Activated naive CD4-positive, alpha-beta T cell treated with anti-CD3 and anti-CD28 coated beads, Interleukin-2, amount 50 U/mL, for 24 hours (primary cell): ENCODE data around the gene STK32C.

ENCODE experiments used
- H3K27ac Mint-ChIP-seq: one replicate; pipeline ENCODE4 v1.8.0; 2021; ENCODE audit warnings: mild to moderate bottlenecking, mixed read lengths
- H3K27me3 Mint-ChIP-seq: one replicate; pipeline ENCODE4 v1.8.0; 2021; ENCODE audit warnings: mixed read lengths
- H3K36me3 Mint-ChIP-seq: one replicate; pipeline ENCODE4 v1.8.0; 2021; ENCODE audit warnings: mixed read lengths
- H3K4me1 Mint-ChIP-seq: one replicate; pipeline ENCODE4 v1.8.0; 2021; ENCODE audit warnings: mixed read lengths
- H3K4me3 Mint-ChIP-seq: one replicate; pipeline ENCODE4 v1.8.0; 2021; ENCODE audit warnings: mild to moderate bottlenecking, mixed read lengths
- H3K9me3 Mint-ChIP-seq: one replicate; pipeline ENCODE4 v1.8.0; 2021; ENCODE audit warnings: mixed read lengths

The STK32C gene

DNA sequence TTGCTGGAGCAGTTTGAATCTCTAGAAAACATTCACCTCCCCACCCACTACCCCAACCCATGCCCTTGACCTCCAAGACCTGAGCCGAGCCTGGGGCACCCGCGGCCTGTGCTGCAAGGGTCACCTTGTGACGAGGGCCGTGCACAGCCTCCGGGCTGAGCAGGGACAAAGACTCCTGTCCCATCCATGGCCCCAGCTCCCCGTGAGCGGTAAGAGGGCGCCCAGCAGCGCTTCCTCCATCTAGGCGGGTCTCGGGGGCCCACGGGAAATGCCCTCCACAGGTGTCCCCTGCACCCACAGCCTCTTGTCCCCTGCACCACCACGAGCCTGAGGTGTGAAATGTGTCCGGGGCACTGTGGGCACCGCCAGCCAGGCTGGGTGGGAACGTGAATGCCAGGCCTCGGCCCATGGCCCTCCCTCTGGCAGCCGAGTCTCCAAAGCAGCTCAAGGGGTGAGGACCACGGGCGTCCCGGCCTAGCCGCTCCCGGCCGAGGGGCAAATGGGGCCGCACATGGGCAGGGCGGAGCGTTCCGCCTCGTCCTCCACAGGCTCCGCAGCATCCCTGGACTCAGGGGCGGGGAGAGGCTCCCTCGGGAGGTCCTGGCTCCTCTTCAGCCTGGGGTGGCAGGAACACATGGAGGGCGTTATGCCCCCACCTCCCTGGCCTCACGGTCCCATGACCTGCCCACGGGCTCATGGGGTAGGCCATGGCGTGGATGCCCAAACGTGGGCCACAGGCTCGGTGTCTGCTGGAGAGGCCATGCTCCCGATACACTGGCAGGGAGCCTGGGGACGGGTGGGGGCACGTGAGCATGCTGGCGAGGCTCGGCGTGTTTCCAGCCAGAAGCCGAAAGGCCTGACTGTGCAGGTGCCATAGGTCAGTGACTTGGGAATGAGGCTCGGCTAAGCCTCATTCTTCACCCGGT is 100.0 kb downstream of the STK32C start:
- peaks cover 6% of the 10 kb centered on the region for H3K36me3 Mint-ChIP-seq
- no peak overlapping the region for H3K4me3 Mint-ChIP-seq
- no peaks in the 10 kb centered on the region for H3K4me1 Mint-ChIP-seq
- no peak overlapping the region for H3K27ac Mint-ChIP-seq
- no peaks in the 10 kb centered on the region for H3K9me3 Mint-ChIP-seq
- H3K27me3 Mint-ChIP-seq, result no peaks in the 10 kb centered on the region

DNA sequence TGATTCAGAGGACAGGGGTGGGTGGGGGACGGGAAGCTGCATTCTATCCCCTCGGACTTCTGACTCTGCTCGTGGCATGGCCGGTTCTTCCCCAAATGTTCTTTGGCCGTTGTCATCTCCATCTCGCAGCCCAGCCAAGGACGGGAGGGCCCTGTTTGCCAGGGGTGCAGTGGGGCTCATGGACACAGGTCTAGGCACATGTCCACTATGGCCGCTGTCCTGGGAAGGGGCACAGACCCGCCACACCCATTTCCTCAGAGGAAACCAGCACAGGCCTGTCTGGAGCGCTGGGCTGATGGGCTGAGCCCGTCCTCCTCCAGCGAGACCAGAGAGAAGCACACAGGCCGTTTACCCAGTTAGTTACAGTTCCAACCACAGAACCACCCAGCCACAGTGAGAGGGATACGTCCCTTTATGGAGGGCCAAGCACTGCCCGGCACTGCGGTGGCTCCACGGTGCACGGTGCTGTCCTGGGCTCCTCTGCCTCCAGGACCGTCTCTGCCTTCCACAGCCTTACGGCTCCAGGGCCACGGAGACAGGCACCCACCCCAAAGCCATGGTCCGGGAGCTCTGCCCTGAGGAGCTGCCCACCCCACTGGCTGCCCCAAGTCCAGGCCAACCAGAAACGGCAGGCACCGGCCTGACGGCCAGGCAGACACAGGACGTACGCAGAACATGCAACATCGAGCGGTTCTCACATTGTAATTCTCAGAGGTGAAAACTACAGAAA is 100.8 kb downstream of the STK32C start:
- H3K27ac Mint-ChIP-seq, result no peak overlapping the region
- no peaks in the 10 kb centered on the region for H3K27me3 Mint-ChIP-seq
- H3K36me3 Mint-ChIP-seq, result peaks cover under 1% of the 10 kb centered on the region
- no peak overlapping the region for H3K4me3 Mint-ChIP-seq
- no peaks in the 10 kb centered on the region for H3K4me1 Mint-ChIP-seq
- no peaks in the 10 kb centered on the region for H3K9me3 Mint-ChIP-seq

DNA sequence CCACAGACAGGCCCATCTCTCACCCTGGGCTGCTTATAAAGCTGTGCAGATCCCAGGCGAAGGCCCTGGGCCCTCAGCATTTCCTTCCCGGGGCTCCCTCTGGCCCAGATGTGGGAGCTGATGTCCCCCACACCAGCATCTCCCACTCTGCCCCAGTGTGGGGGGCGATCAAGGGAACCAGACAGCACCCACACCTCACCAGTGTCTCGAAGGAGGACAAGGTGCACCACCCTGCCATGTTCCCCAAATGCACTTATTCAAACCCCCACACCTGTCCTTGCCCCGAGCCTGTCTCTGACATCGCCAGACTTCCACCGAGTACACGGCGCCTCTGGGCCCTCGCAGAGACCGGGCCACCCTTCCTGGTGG is 101.4 kb downstream of the STK32C start:
- no peak overlapping the region for H3K4me3 Mint-ChIP-seq
- H3K4me1 Mint-ChIP-seq, result no peaks in the 10 kb centered on the region
- no peaks in the 10 kb centered on the region for H3K27me3 Mint-ChIP-seq
- no peaks in the 10 kb centered on the region for H3K9me3 Mint-ChIP-seq
- no peak overlapping the region for H3K27ac Mint-ChIP-seq
- H3K36me3 Mint-ChIP-seq, result no peaks in the 10 kb centered on the region

DNA sequence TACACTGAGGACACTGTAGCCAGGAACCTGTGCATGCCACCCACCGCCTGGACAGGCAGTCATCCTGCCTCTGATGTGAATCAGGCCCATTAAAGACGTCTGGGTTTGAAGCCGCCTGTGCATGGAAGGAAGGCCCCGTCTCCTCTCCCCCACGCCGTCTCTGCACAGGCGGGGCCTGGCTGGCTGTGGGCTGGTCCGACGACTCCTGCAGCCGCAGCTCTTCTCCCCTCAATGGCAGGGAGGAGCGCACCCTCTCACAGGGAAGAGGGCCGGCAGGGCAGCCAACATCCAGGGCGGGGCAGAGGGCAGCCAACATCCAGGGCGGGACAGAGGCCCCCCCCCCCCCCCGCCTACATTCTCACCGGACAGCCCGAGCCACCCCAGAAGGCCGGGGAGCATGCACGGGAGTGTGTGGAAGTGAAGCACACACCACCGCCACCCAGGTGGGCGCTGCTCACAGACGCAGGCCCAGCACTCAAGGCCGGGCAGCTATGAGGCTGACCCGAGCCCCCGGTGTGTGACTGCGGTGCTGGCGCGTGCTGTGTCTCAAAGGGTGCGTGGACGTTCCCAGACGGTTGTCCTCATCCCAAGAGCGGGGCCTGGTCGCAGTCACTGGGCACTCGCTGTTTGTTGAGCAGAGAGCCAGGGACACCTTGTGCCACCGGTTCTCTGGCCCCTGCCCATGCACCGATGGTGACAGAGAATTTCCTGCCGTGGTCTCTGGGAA is 101.9 kb downstream of the STK32C start:
- H3K4me3 Mint-ChIP-seq, result no peak overlapping the region
- H3K27me3 Mint-ChIP-seq, result no peaks in the 10 kb centered on the region
- H3K9me3 Mint-ChIP-seq, result no peaks in the 10 kb centered on the region
- no peaks in the 10 kb centered on the region for H3K36me3 Mint-ChIP-seq
- no peak overlapping the region for H3K27ac Mint-ChIP-seq
- no peaks in the 10 kb centered on the region for H3K4me1 Mint-ChIP-seq

DNA sequence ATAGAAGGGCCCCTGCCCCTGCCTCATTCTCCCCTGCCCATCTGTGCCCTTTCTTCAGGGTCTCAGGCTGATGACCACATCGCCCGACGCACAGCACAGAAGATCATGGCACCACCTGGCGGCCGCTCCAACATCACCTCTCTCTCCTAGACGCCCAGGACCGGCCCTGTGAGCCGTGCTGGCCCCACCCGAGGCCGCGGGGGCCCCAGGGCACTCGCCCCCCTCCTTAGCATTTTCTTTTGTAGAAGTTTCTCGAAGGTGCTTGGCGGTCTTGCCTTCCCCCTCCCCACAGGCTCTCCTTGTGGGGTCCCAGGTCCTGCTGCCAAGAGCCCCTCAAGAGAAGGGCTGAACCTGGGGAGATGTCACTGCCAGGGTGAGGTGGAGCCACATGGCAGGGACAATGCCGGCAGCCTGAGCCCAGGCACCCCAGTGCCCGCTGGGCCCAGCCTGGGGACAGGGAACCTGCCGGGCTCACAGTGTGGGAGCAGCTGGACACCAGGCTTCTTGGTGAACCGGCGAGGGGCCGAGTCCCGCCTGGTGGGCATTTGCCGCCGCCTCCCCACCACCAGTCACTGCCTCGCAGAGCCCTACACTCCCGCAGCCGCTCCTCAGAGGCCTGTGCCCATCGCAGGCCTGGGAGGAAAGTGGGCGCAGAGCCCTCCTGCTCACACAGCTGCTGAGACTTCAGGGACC is 102.8 kb downstream of the STK32C start:
- H3K4me1 Mint-ChIP-seq, result no peaks in the 10 kb centered on the region
- H3K4me3 Mint-ChIP-seq, result no peak overlapping the region
- H3K27ac Mint-ChIP-seq, result no peak overlapping the region
- no peaks in the 10 kb centered on the region for H3K27me3 Mint-ChIP-seq
- H3K9me3 Mint-ChIP-seq, result no peaks in the 10 kb centered on the region
- H3K36me3 Mint-ChIP-seq, result no peaks in the 10 kb centered on the region

DNA sequence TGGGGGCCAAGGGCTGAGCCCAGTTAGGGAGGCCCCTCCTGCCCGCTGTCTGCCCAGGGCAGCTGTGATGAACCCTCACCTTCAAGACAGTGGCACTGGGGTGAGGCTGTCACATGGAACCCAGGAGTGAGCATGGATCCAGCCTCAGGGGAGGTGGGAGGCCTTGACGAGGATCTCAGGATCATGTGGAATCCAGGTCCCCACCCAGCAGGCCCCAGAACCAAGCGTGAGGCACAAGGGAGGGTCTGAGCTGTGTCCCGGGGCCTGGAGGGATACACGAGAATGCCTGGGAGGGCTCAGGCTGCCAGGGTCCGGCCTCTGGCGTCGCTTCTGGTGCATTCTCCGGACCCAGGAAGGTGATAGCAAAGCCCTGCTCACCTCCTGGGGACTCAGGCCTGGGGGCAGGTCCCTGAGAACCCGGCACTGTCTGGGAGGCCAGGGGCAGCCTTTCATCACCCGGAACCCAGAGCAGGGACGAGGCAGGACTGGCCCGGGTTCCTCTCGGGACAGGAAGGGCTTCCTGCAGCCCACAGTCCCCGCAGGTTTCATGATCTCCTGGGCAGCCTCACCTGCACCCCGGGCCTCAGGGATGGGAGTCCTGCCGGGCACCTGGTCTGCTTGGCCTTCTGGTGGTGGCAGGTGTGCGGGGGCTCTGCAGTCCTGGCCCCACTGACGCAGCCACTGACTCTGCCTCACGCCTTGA is 103.5 kb downstream of the STK32C start:
- H3K9me3 Mint-ChIP-seq, result no peaks in the 10 kb centered on the region

DNA sequence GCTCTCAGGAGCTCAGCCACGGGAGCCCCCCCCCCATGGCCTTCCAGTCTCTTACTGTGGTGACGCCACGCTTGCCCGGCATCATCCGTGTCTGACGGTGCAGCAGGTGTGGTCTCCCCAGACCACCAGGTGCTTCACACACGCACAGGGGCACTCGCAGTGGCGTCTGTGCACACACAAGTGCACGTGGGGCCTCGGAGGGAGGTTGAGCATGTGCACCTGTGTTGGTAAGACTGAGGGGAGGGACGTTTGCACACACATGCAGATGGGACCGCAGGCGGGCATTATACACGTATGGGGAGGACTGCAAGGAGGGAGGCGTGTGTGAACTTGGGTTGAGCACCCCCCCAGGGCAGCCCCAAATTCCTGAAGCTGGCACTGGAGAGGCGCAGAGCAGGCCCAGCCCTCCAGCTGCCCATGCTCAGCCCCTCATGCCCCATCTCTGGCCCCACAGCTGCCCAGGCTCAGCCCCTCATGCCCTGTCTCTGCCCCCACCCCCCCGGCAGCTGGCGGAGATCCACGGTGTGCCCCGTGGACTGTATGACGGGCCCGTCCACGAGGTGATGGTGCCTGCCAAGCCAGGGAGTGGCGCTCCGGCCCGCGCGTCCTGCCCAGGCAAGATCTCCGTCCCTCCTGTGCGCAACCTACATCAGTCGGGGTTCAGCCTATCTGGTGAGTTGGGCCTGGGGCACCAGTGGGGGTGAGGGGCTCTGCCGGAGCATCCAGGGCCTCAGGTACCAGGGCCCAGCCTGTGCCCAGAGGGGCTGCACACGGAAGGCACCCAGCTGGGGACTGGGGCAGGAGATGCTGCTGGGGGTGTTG is 104.3 kb downstream of the STK32C start:
- H3K27ac Mint-ChIP-seq, result no peak overlapping the region
- H3K36me3 Mint-ChIP-seq, result no peaks in the 10 kb centered on the region
- no peak overlapping the region for H3K4me3 Mint-ChIP-seq
- H3K27me3 Mint-ChIP-seq, result no peaks in the 10 kb centered on the region
- no peaks in the 10 kb centered on the region for H3K9me3 Mint-ChIP-seq
- H3K4me1 Mint-ChIP-seq, result no peaks in the 10 kb centered on the region

More for the DNA sequence above, 103.5 kb downstream of the STK32C start:
- Mint-ChIP-seq H3K36me3 (no peaks in the 10 kb centered on the region), H3K27me3 (no peaks in the 10 kb centered on the region), H3K27ac (no peak overlapping the region), H3K4me1 (no peaks in the 10 kb centered on the region), H3K4me3 (no peak overlapping the region)

DNA sequence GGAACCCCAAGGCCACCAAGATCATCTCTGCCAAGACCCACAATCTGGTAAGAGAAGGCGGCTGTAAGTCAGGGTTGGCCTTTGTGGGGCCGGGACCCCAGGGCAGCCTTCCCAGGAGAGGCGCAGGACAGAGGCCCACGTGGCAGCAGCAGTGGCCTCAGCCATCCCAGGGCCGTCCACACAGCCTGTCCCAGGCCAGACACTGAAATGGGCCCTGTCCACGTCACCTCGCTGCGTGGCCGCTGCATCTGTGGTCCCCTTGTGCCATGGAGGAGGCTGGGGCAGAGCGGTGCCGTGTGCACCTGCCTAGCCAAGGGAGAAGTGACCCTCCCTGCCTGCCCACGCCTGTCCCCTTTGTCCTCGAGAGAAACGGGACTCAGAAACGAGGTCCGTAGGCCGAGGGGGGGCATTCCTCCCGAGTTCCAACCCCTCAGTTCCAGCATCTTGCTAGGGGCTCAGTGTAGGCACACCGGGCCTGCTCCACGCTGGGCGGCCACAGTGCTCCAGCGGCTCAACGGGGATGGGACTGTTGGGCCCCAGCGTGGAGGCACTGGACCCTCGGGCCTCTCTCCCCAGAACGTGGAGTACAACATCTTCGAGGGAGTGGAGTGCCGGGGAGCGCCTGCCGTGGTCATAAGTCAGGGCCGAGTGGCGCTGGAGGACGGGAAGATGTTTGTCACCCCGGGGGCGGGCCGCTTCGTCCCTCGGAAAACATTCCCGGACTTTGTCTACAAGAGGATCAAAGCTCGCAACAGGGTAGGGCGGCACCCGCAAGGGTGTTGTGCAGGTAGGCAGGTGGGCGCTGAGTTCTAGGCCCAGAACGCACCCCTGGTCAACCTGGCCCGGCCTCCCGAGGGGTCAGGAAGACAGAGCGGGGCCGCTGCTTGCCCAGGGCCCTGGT is 105.4 kb downstream of the STK32C start:
- no peak overlapping the region for H3K27ac Mint-ChIP-seq
- no peaks in the 10 kb centered on the region for H3K9me3 Mint-ChIP-seq
- H3K4me1 Mint-ChIP-seq, result no peaks in the 10 kb centered on the region
- no peaks in the 10 kb centered on the region for H3K36me3 Mint-ChIP-seq
- H3K4me3 Mint-ChIP-seq, result no peak overlapping the region
- H3K27me3 Mint-ChIP-seq, result no peaks in the 10 kb centered on the region

DNA sequence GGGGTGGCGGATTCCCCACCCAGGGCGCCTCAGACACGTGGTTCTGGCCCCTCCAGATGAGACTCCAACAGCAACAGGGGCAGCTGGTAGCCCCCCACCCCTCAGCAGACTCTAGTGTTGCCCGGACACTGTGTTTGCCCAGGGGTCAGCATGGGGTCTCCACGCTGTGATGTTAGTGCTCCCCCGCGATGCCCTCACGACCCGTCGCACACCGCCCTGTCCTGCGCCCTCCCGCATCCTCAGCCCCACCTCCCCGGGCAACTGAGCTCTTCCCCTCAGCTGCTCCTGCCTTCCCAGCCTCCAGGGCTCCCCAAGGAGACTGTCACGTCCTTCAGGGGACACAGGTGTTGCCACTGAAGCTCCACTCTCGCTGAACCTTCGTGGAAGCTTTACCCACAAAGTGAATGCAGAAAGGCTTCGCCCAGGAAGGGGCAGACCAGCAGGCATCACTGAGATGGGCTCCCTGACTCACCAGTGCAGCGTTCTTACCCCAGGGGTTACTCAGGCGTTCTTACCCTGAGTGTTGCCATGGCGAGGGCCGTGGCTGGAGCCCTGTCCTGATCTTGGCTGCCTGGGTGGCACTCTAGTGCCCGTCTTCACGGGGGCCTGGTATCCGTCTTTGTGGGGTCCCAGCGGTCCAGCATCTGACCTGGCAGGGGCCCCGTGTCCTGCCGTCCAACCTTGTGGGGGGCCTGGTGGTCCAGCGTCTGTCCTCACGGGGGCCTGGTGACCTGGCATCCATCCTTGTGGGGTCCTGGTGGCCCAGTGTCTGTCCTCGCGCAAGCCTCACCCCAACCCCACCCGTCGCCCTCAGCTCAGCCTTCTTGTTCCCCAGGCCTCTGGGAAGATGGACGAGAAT is 106.4 kb downstream of the STK32C start:
- no peak overlapping the region for H3K4me3 Mint-ChIP-seq
- H3K27me3 Mint-ChIP-seq, result no peaks in the 10 kb centered on the region
- no peaks in the 10 kb centered on the region for H3K9me3 Mint-ChIP-seq
- no peaks in the 10 kb centered on the region for H3K4me1 Mint-ChIP-seq
- H3K27ac Mint-ChIP-seq, result no peak overlapping the region
- no peaks in the 10 kb centered on the region for H3K36me3 Mint-ChIP-seq

DNA sequence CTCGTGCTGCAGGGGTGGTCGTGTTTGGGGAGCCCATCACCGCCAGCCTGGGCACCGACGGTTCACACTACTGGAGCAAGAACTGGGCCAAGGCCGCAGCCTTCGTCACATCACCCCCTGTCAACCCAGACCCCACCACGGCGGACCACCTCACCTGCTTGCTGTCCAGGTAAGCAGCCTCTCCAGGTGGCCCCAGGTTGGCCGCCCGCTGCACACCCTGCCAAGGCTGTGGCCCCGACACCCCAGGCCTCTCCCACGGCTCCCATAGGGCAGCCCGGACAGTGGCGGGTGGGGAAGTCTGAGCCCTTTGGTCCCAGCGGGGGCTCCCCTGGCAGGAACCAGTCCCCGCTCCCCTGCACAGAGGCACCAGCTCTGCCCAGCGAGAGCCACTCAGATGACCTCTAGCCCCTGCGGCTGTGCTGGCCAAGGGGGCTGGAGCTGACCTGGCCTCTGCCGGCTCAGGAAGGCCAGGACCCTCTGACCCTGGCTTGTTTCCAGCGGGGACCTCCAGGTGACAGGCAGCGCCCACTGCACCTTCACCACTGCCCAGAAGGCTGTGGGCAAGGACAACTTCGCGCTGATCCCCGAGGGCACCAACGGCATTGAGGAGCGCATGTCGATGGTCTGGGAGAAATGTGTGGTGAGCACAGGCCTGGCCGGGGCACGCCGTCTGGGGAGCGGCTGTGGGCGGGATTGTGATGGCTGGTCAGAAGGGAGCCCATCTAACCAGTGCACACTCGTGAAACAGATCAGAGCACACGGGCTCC is 107.2 kb downstream of the STK32C start:
- Mint-ChIP-seq H3K36me3 (no peaks in the 10 kb centered on the region), H3K27ac (no peak overlapping the region), H3K4me1 (no peaks in the 10 kb centered on the region), H3K27me3 (no peaks in the 10 kb centered on the region), H3K9me3 (no peaks in the 10 kb centered on the region), H3K4me3 (no peak overlapping the region)

DNA sequence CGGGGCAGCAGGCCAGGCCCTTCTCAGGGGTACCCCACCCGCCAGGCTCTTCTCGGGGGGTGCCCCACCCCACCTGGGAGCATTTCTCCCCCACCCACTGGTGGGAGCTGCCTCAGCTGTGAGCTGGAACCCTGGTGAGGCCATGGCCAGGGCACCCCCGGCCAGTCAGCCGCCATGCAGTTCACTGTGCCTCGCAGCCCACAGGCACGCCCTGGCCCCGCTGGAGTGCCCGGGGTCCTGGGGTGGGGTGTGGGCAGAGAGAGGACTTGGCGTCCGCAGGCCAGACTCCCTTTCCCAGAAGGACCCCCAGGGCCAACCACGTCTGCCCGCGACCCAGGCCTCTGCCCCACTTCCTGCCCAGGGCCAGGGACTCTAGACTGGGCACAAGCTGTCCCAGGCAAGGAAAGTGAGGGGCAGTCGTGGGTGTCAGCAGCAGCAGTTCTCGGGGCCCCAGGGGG is 107.9 kb downstream of the STK32C start:
- H3K27ac Mint-ChIP-seq, result no peak overlapping the region
- no peaks in the 10 kb centered on the region for H3K36me3 Mint-ChIP-seq
- H3K4me1 Mint-ChIP-seq, result no peaks in the 10 kb centered on the region
- H3K27me3 Mint-ChIP-seq, result no peaks in the 10 kb centered on the region
- no peak overlapping the region for H3K4me3 Mint-ChIP-seq
- no peaks in the 10 kb centered on the region for H3K9me3 Mint-ChIP-seq

DNA sequence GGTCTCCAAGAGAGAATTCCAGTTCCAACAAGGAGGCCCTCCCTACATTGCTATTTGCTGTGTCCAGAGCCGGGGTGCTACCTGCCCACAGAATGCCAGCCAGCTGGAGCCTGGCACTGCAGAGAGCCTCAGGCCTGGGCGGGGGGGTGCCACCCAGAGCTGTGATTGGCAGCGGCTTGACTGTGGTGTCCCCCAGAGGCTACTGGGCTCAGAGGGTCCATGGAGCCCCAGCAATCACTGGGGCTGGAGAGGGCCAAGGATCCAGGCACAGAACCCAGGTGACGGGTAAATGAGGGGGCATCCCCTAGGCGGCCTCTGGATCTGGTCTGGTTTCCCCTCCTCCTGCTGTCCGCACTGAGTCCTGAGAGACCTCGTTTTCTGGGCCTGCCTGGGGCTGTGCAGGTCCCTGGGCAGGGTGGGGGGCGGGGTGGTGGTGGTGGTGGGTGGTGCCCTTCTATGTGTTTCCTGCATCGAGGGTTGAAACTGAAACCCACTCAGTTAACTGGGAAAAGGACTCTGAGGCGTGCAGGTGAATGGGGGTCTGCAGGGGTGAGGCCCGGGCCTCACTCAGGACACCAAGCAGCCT is 108.4 kb downstream of the STK32C start:
- Mint-ChIP-seq H3K9me3 (no peaks in the 10 kb centered on the region), H3K27ac (no peak overlapping the region), H3K4me1 (no peaks in the 10 kb centered on the region), H3K4me3 (no peak overlapping the region), H3K27me3 (no peaks in the 10 kb centered on the region), H3K36me3 (no peaks in the 10 kb centered on the region)
